ENCODE data around the gene KRTAP10-1. TPM values are rescaled to one million over a fixed set of nuclear protein-coding genes. Genes with fewer than 3 reads are reported as not detected.

KRTAP10-1 gene
- total and polyA plus RNA-seq, 2 experiments from 2014 or later = not detected

- Histone ChIP-seq H3K27ac (no peak overlapping the region), H3K4me2 (ENCODE audit: unreplicated experiment) (no peak overlapping the region), H3K9me3 (ENCODE audit: low read depth) (no peaks in the 10 kb centered on the region), H3K79me2 (ENCODE audit: insufficient read depth) (no peaks in the 10 kb centered on the region), H3K27me3 (replicated peaks; ENCODE audit: insufficient read depth) (no peaks in the 10 kb centered on the region), H3F3A (ENCODE audit: insufficient read depth) (no peaks in the 10 kb centered on the region), H3K4me1 (ENCODE audit: insufficient read depth) (no peaks in the 10 kb centered on the region), H4K20me1 (ENCODE audit: insufficient read depth) (no peaks in the 10 kb centered on the region), H2AFZ (no peak overlapping the region), H3K9ac (no peak overlapping the region), H3K4me3 (no peak overlapping the region), H3K9me2 (ENCODE audit: insufficient read depth) (no peaks in the 10 kb centered on the region), H3K36me3 (ENCODE audit: low read depth) (no peaks in the 10 kb centered on the region)
- 28 to 38% methylated on average over 11 of the region's 11 CpGs for WGBS, 2 experiments (ENCODE audit: low coverage in 1 of 2, low lambda C conversion rate in 2 of 2, missing lambda C conversion rate in 2 of 2)
- in situ Hi-C loops (cut with MboI) = no loop called here
- DNase-seq = no peak
- TF ChIP-seq EZH2phosphoT487 (IDR thresholded peaks at IDR 0.05; ENCODE audit: insufficient read depth, low read depth) (no peak), EZH2 (IDR thresholded peaks at IDR 0.05; ENCODE audit: insufficient read depth, poor library complexity, severe bottlenecking) (no peak)
These were observed 820 bp upstream of the KRTAP10-1 start for GRCh38 chr21:44540741-44541288.

GRCh38 chr21:44539046-44539445 lies 949 bp downstream of the KRTAP10-1 start:
- H3K27me3 ChIP-seq (replicated peaks; ENCODE audit: insufficient read depth) = no peaks in the 10 kb centered on the region
- in situ Hi-C loops (cut with MboI) = no loop called here
- no peaks in the 10 kb centered on the region for H3K4me1 ChIP-seq (ENCODE audit: insufficient read depth)
- no peak overlapping the region for H3K4me3 ChIP-seq
- WGBS, 2 experiments (ENCODE audit: low coverage in 1 of 2, low lambda C conversion rate in 2 of 2, missing lambda C conversion rate in 2 of 2) = 57 to 73% methylated on average over 12 to 14 of the region's 14 CpGs
- TF ChIP-seq EZH2 (IDR thresholded peaks at IDR 0.05; ENCODE audit: insufficient read depth, poor library complexity, severe bottlenecking) = no peak
- TF ChIP-seq EZH2phosphoT487 (IDR thresholded peaks at IDR 0.05; ENCODE audit: insufficient read depth, low read depth) = no peak
- no peaks in the 10 kb centered on the region for H3K36me3 ChIP-seq (ENCODE audit: low read depth)
- H3K9ac ChIP-seq = no peak overlapping the region
- DNase-seq = no peak
- H3K4me2 ChIP-seq (ENCODE audit: unreplicated experiment) = no peak overlapping the region
- no peak overlapping the region for H3K27ac ChIP-seq
- no peaks in the 10 kb centered on the region for H3K79me2 ChIP-seq (ENCODE audit: insufficient read depth)
- H4K20me1 ChIP-seq (ENCODE audit: insufficient read depth) = no peaks in the 10 kb centered on the region
- no peaks in the 10 kb centered on the region for H3K9me2 ChIP-seq (ENCODE audit: insufficient read depth)
- H3K9me3 ChIP-seq (ENCODE audit: low read depth) = no peaks in the 10 kb centered on the region
- H3F3A ChIP-seq (ENCODE audit: insufficient read depth) = no peaks in the 10 kb centered on the region
- no peak overlapping the region for H2AFZ ChIP-seq

GRCh38 chr21:44537930-44538911 lies 1.8 kb downstream of the KRTAP10-1 start:
- Histone ChIP-seq H3K4me2 (ENCODE audit: unreplicated experiment) (no peak overlapping the region), H3K9me3 (ENCODE audit: low read depth) (no peaks in the 10 kb centered on the region), H3K27me3 (replicated peaks; ENCODE audit: insufficient read depth) (no peaks in the 10 kb centered on the region), H3K4me1 (ENCODE audit: insufficient read depth) (no peaks in the 10 kb centered on the region), H3K27ac (no peak overlapping the region), H3K9ac (no peak overlapping the region), H3K36me3 (ENCODE audit: low read depth) (no peaks in the 10 kb centered on the region), H3F3A (ENCODE audit: insufficient read depth) (no peaks in the 10 kb centered on the region), H3K9me2 (ENCODE audit: insufficient read depth) (no peaks in the 10 kb centered on the region), H3K79me2 (ENCODE audit: insufficient read depth) (no peaks in the 10 kb centered on the region), H3K4me3 (no peak overlapping the region), H4K20me1 (ENCODE audit: insufficient read depth) (no peaks in the 10 kb centered on the region), H2AFZ (no peak overlapping the region)
- 65% methylated on average over 29 of the region's 33 CpGs for WGBS, 2 experiments (ENCODE audit: low coverage in 1 of 2, low lambda C conversion rate in 2 of 2, missing lambda C conversion rate in 2 of 2)
- DNase-seq = no peak
- in situ Hi-C loops (cut with MboI) = no loop called here
- TF ChIP-seq EZH2phosphoT487 (IDR thresholded peaks at IDR 0.05; ENCODE audit: insufficient read depth, low read depth) = no peak
- no peak for TF ChIP-seq EZH2 (IDR thresholded peaks at IDR 0.05; ENCODE audit: insufficient read depth, poor library complexity, severe bottlenecking)

- in situ Hi-C loops (cut with MboI) = no loop called here
- Histone ChIP-seq H3K4me3 (no peak overlapping the region), H2AFZ (no peak overlapping the region), H3K27ac (no peak overlapping the region), H3K9ac (no peak overlapping the region), H3K4me1 (ENCODE audit: insufficient read depth) (no peaks in the 10 kb centered on the region), H4K20me1 (ENCODE audit: insufficient read depth) (no peaks in the 10 kb centered on the region), H3K36me3 (ENCODE audit: low read depth) (no peaks in the 10 kb centered on the region), H3F3A (ENCODE audit: insufficient read depth) (no peaks in the 10 kb centered on the region), H3K79me2 (ENCODE audit: insufficient read depth) (no peaks in the 10 kb centered on the region), H3K9me2 (ENCODE audit: insufficient read depth) (no peaks in the 10 kb centered on the region), H3K9me3 (ENCODE audit: low read depth) (no peaks in the 10 kb centered on the region), H3K4me2 (ENCODE audit: unreplicated experiment) (no peak overlapping the region), H3K27me3 (replicated peaks; ENCODE audit: insufficient read depth) (no peaks in the 10 kb centered on the region)
- TF ChIP-seq EZH2 (IDR thresholded peaks at IDR 0.05; ENCODE audit: insufficient read depth, poor library complexity, severe bottlenecking) (no peak), EZH2phosphoT487 (IDR thresholded peaks at IDR 0.05; ENCODE audit: insufficient read depth, low read depth) (no peak)
- no peak for DNase-seq
- 20 to 24% methylated on average over 7 of the region's 7 CpGs for WGBS, 2 experiments (ENCODE audit: low coverage in 1 of 2, low lambda C conversion rate in 2 of 2, missing lambda C conversion rate in 2 of 2)
These were observed 4.0 kb downstream of the KRTAP10-1 start for GRCh38 chr21:44535963-44536362.
